Heart left ventricle (tissue), 13 donors: Measurements from ENCODE around the gene RLF.

Experiments used
- POLR2A ChIP-seq, 2 donors: fragments of 450-650 bp; IDR thresholded peaks; one replicate each; pipeline ENCODE4 v1.6.1; 2017; ENCODE audit warnings: antibody characterized with exemption in 2 of 2, mild to moderate bottlenecking in 2 of 2, moderate library complexity in 2 of 2
- TF ChIP-seq, protein P1 (sequence below), 12 donors: fragments of 200-600 bp; sonication (generic) in 4 of 12; IDR thresholded peaks; one replicate each; pipeline versions ENCODE4 v1.5.0 to v1.8.0; 2018 to 2022; ENCODE audit warnings: antibody characterized with exemption in 12 of 12, mild to moderate bottlenecking in 5 of 12
- donor health status: ischemic (EF 13 %, LVEDD 7.1; RV severe dilation, severe dysfunction).
- donor health status: DM: no; HTN: yes; CAD: no.
- donor health status: DM: no; HTN: no; CAD: no.
- donor health status: ischemic (EF 25% LVEDD 6.9; RV normal size, moderate dysfunction).
- donor health status: ischemic (EF 25% LVEDD 5.7; RV mildly dilated, moderate dysfunction).
- donor health status: ischemic (EF 35%, LVEDD 5.7; RV mildly dilated, moderate dysfunction).
- donor health status: nonischemic (EF 11% LVEDD 7.7; RV severe dilation, severe dysfunction).
- donor health status: DM: yes; HTN: yes; CAD: no.
- donor health status: PGD.
- donor health status: ischemic (EF 29% LVEDD 5.4; RV normal size, mild dysfunction).
- donor health status: nonischemic (EF 23%, LVEDD 6.1; RV moderate dilation, normal function).

DNA sequence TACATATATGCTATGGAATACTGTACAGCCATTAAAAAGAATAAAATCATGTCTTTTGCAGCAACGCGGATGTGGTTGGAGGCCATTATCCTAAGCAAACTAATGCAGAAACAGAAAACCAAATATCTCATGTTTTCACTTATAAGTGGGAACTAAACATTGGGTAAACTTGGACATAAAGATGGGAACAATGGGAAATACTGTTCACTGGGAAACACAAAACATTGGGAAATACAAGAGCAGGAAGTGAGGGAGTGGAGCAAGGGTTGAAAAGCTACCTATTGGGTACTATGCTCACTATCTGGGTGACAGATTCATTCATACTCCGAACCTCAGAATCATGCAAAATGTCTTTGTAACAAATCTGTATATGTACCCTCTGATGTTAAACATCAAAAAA lies 46.8 kb upstream of the RLF start:
- TF ChIP-seq, protein P1, sequence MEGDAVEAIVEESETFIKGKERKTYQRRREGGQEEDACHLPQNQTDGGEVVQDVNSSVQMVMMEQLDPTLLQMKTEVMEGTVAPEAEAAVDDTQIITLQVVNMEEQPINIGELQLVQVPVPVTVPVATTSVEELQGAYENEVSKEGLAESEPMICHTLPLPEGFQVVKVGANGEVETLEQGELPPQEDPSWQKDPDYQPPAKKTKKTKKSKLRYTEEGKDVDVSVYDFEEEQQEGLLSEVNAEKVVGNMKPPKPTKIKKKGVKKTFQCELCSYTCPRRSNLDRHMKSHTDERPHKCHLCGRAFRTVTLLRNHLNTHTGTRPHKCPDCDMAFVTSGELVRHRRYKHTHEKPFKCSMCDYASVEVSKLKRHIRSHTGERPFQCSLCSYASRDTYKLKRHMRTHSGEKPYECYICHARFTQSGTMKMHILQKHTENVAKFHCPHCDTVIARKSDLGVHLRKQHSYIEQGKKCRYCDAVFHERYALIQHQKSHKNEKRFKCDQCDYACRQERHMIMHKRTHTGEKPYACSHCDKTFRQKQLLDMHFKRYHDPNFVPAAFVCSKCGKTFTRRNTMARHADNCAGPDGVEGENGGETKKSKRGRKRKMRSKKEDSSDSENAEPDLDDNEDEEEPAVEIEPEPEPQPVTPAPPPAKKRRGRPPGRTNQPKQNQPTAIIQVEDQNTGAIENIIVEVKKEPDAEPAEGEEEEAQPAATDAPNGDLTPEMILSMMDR (IDR thresholded peaks at IDR 0.05) = no peak
- TF ChIP-seq POLR2A (IDR thresholded peaks at IDR 0.05) = no peak
